ENCODE measurements around the gene MFN2.

DNA sequence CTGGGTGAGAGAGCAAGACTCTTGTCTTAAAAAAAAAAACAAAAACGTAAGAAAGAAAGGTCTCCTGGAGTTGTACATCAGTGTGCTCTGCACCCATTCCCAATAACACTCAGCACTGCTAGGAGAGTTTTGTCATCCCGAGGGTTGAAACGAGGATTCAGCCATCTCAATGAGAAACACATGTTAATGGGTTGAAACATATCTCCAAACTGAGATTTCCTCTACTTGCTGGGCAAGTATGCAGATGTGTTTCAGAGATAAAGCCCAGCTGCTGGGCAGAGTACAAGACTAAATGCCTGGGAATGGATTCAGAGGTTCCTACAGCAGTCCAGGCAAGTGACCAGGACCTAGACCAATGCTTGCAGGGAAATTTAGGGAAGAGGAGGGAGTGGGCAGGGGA lies 2.6 kb upstream of the MFN2 start:
- TF ChIP-seq POLR2AphosphoS5 (IDR thresholded peaks at IDR 0.05; ENCODE audit: low read depth, low read length) (no peak), TAF1 (IDR thresholded peaks at IDR 0.05; ENCODE audit: low read depth, low read length) (no peak), POLR2A (IDR thresholded peaks at IDR 0.05; ENCODE audit: low read depth, low read length) (no peak), PAX5 (IDR thresholded peaks at IDR 0.05; ENCODE audit: insufficient read depth, low read length, severe bottlenecking) (no peak), SPI1 (IDR thresholded peaks at IDR 0.05; ENCODE audit: low read depth, low read length) (no peak), POU2F2 (IDR thresholded peaks at IDR 0.05; ENCODE audit: low read depth, low read length) (no peak)

All from GM12891 (cell line).